Retinal pigment epithelial cell (primary cell): ENCODE data around the gene AGAP1.

Experiments used
- DNase-seq: peaks from one replicate; pipeline ENCODE4 v3.0.0-alpha.2; 2010; ENCODE audit warnings: low read depth
- H3K4me3 ChIP-seq: 2 replicates; pipeline ENCODE4 v1.5.1; 2011; ENCODE audit warnings: mild to moderate bottlenecking, low read length, control low read depth, moderate library complexity
- CTCF ChIP-seq: conservative IDR thresholded peaks from 2 replicates; pipeline ENCODE4 v1.5.1; 2011; ENCODE audit warnings: low read depth, low read length, control low read depth, inconsistent platforms

AGAP1 gene

GRCh38 chr2:235901243-235901642 lies 407.4 kb downstream of the AGAP1 start:
- no peak for TF ChIP-seq CTCF
- DNase-seq, result no peak
- H3K4me3 ChIP-seq, result no peak overlapping the region

- H3K4me3 ChIP-seq, result no peak overlapping the region
- no peak for TF ChIP-seq CTCF
- DNase-seq, result no peak
These were observed 410.1 kb downstream of the AGAP1 start for GRCh38 chr2:235903782-235904584.

- H3K4me3 ChIP-seq, result no peak overlapping the region
- no peak for DNase-seq
- TF ChIP-seq CTCF, result no peak
These were observed 410.7 kb downstream of the AGAP1 start for GRCh38 chr2:235904585-235904931.

GRCh38 chr2:235908826-235909225 lies 415.0 kb downstream of the AGAP1 start:
- no peak overlapping the region for H3K4me3 ChIP-seq
- no peak for DNase-seq
- TF ChIP-seq CTCF, result no peak

GRCh38 chr2:235909358-235909757 lies 415.5 kb downstream of the AGAP1 start:
- no peak for DNase-seq
- no peak overlapping the region for H3K4me3 ChIP-seq
- no peak for TF ChIP-seq CTCF

- no peak for TF ChIP-seq CTCF
- no peak overlapping the region for H3K4me3 ChIP-seq
- no peak for DNase-seq
These were observed 416.2 kb downstream of the AGAP1 start for GRCh38 chr2:235910067-235910466.

GRCh38 chr2:235911125-235911524 lies 417.3 kb downstream of the AGAP1 start:
- no peak overlapping the region for H3K4me3 ChIP-seq
- DNase-seq, result no peak
- TF ChIP-seq CTCF, result no peak
